ENCODE data around the gene PGR. TPM values are rescaled to one million over a fixed set of nuclear protein-coding genes. Genes with fewer than 3 reads are reported as not detected.

The PGR gene
- total and polyA plus RNA-seq, 4 experiments from 2014 or later, result not detected

GRCh38 chr11:101046947-101047346 is 82.7 kb downstream of the PGR start:
- no peaks in the 10 kb centered on the region for H3K4me1 ChIP-seq (ENCODE audit: insufficient read depth, low read length)
- no peak overlapping the region for H3K4me3 ChIP-seq (ENCODE audit: low read length in 2 of 2)
- H3K27me3 ChIP-seq (ENCODE audit: insufficient read depth, low read length), result no peaks in the 10 kb centered on the region
- no peak for DNase-seq
- ChIA-PET POLR2A (ENCODE audit: partially characterized antibody) (no interaction called here), CTCF (ENCODE audit: partially characterized antibody) (no interaction called here)
- no peak overlapping the region for H3K4me3 Mint-ChIP-seq
- H3K9me3 Mint-ChIP-seq, result peaks cover 0 to 10% (median 2%) of the 10 kb centered on the region in 8 donors
- H3K27ac ChIP-seq (ENCODE audit: low read depth, low read length), result no peak overlapping the region
- H3K27me3 Mint-ChIP-seq, result no peaks in the 10 kb centered on the region
- no peak overlapping the region for H3K27ac Mint-ChIP-seq
- no peaks in the 10 kb centered on the region for H3K4me1 Mint-ChIP-seq
- H3K36me3 ChIP-seq (ENCODE audit: insufficient read depth, low read length), result no peaks in the 10 kb centered on the region
- intact Hi-C loops (cut with micrococcal nuclease), result no loop called here
- no peaks in the 10 kb centered on the region for H3K36me3 Mint-ChIP-seq
- H3K9me3 ChIP-seq (ENCODE audit: control insufficient read depth in 1 of 2, low read length in 2 of 2), result no peaks in the 10 kb centered on the region

DNA sequence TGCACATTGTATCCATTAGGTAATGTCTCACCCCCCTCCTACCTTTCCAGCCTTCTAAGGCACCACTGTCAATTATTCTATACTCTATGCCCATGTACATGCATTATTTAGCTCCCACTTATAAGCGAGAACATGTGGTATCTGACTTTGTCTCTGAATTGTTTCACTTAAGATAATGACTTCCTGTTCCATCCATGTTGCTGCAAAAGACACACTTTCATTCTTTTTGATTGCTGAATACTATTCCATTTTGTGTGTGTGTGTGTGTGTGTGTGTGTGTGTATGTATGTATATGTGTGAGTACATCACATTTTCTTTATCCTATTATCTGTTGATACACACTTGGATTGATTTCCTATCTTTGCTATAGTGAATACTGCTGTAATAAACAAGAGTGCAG is 84.2 kb downstream of the PGR start:
- CTCF ChIA-PET (ENCODE audit: partially characterized antibody), result no interaction called here
- no peaks in the 10 kb centered on the region for H3K36me3 ChIP-seq (ENCODE audit: insufficient read depth, low read length)
- H3K4me3 Mint-ChIP-seq, result no peak overlapping the region

GRCh38 chr11:101043940-101044339 is 85.7 kb downstream of the PGR start:
- Mint-ChIP-seq H3K27ac (no peak overlapping the region), H3K4me1 (no peaks in the 10 kb centered on the region), H3K27me3 (no peaks in the 10 kb centered on the region), H3K9me3 (peaks cover 0 to 8% (median 3%) of the 10 kb centered on the region in 8 donors), H3K4me3 (no peak overlapping the region), H3K36me3 (no peaks in the 10 kb centered on the region)
- no peaks in the 10 kb centered on the region for H3K4me1 ChIP-seq (ENCODE audit: insufficient read depth, low read length)
- POLR2A ChIA-PET (ENCODE audit: partially characterized antibody), result no interaction called here
- DNase-seq, result no peak
- CTCF ChIA-PET (ENCODE audit: partially characterized antibody), result interaction anchor here (0.7 kb wide), 1 partner anchor 328 kb away, joined by 3 read pairs; no protein-coding TSS in a partner anchor
- H3K27me3 ChIP-seq (ENCODE audit: insufficient read depth, low read length), result no peaks in the 10 kb centered on the region
- no peaks in the 10 kb centered on the region for H3K36me3 ChIP-seq (ENCODE audit: insufficient read depth, low read length)
- H3K4me3 ChIP-seq (ENCODE audit: low read length in 2 of 2), result no peak overlapping the region
- H3K9me3 ChIP-seq (ENCODE audit: control insufficient read depth in 1 of 2, low read length in 2 of 2), result no peaks in the 10 kb centered on the region
- no peak overlapping the region for H3K27ac ChIP-seq (ENCODE audit: low read depth, low read length)
- intact Hi-C loops (cut with micrococcal nuclease), result no loop called here

More for the DNA sequence above, 84.2 kb downstream of the PGR start:
- Histone ChIP-seq H3K27me3 (ENCODE audit: insufficient read depth, low read length) (no peaks in the 10 kb centered on the region), H3K4me1 (ENCODE audit: insufficient read depth, low read length) (no peaks in the 10 kb centered on the region), H3K4me3 (ENCODE audit: low read length in 2 of 2) (no peak overlapping the region), H3K9me3 (ENCODE audit: control insufficient read depth in 1 of 2, low read length in 2 of 2) (no peaks in the 10 kb centered on the region), H3K27ac (ENCODE audit: low read depth, low read length) (no peak overlapping the region)
- DNase-seq, result no peak
- intact Hi-C loops (cut with micrococcal nuclease), result no loop called here
- Mint-ChIP-seq H3K27me3 (no peaks in the 10 kb centered on the region), H3K27ac (no peak overlapping the region), H3K36me3 (no peaks in the 10 kb centered on the region), H3K9me3 (peaks cover 0 to 7% (median 3%) of the 10 kb centered on the region in 8 donors), H3K4me1 (no peaks in the 10 kb centered on the region)
- POLR2A ChIA-PET (ENCODE audit: partially characterized antibody), result no interaction called here

- no peak overlapping the region for H3K4me3 ChIP-seq (ENCODE audit: low read length in 2 of 2)
- Mint-ChIP-seq H3K4me3 (no peak overlapping the region), H3K4me1 (no peaks in the 10 kb centered on the region), H3K27me3 (no peaks in the 10 kb centered on the region), H3K9me3 (peaks cover 0 to 7% (median 2%) of the 10 kb centered on the region in 8 donors), H3K27ac (no peak overlapping the region), H3K36me3 (no peaks in the 10 kb centered on the region)
- intact Hi-C loops (cut with micrococcal nuclease), result no loop called here
- DNase-seq, result no peak
- no peaks in the 10 kb centered on the region for H3K9me3 ChIP-seq (ENCODE audit: control insufficient read depth in 1 of 2, low read length in 2 of 2)
- no peaks in the 10 kb centered on the region for H3K27me3 ChIP-seq (ENCODE audit: insufficient read depth, low read length)
- no peak overlapping the region for H3K27ac ChIP-seq (ENCODE audit: low read depth, low read length)
- H3K4me1 ChIP-seq (ENCODE audit: insufficient read depth, low read length), result no peaks in the 10 kb centered on the region
- no peaks in the 10 kb centered on the region for H3K36me3 ChIP-seq (ENCODE audit: insufficient read depth, low read length)
- CTCF ChIA-PET (ENCODE audit: partially characterized antibody), result no interaction called here
- POLR2A ChIA-PET (ENCODE audit: partially characterized antibody), result no interaction called here
Observed at GRCh38 chr11:101035872-101036271, 93.7 kb downstream of the PGR start.

DNA sequence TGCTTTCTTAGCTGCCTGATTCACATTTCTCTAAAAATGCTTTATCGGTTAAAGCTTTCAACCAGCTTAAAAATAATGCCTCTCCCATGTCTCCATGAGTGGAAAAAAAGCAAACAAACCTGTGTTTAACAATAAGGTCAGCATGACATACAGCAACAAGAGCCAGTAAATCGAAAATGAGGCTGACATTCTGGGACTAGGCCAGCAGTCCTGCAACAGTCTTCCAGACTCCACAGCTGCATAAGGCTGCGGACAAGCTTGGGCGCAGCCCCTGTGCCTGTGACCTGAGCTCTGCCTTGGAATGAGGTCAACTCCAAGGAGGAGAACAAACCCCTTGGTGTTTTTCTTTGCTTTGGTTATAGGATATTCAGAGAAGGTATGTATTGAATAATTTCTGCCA is 95.5 kb downstream of the PGR start:
- no peaks in the 10 kb centered on the region for H3K4me1 Mint-ChIP-seq
- no peaks in the 10 kb centered on the region for H3K27me3 Mint-ChIP-seq
- H3K9me3 Mint-ChIP-seq, result peaks cover 0 to 7% (median 2%) of the 10 kb centered on the region in 8 donors
- CTCF ChIA-PET (ENCODE audit: partially characterized antibody), result no interaction called here
- DNase-seq, result no peak
- H3K4me3 Mint-ChIP-seq, result no peak overlapping the region
- Histone ChIP-seq H3K27ac (ENCODE audit: low read depth, low read length) (no peak overlapping the region), H3K36me3 (ENCODE audit: insufficient read depth, low read length) (no peaks in the 10 kb centered on the region), H3K4me3 (ENCODE audit: low read length in 2 of 2) (no peak overlapping the region), H3K9me3 (ENCODE audit: control insufficient read depth in 1 of 2, low read length in 2 of 2) (no peaks in the 10 kb centered on the region), H3K27me3 (ENCODE audit: insufficient read depth, low read length) (no peaks in the 10 kb centered on the region), H3K4me1 (ENCODE audit: insufficient read depth, low read length) (no peaks in the 10 kb centered on the region)
- POLR2A ChIA-PET (ENCODE audit: partially characterized antibody), result no interaction called here
- H3K36me3 Mint-ChIP-seq, result no peaks in the 10 kb centered on the region
- intact Hi-C loops (cut with micrococcal nuclease), result no loop called here
- H3K27ac Mint-ChIP-seq, result no peak overlapping the region

DNA sequence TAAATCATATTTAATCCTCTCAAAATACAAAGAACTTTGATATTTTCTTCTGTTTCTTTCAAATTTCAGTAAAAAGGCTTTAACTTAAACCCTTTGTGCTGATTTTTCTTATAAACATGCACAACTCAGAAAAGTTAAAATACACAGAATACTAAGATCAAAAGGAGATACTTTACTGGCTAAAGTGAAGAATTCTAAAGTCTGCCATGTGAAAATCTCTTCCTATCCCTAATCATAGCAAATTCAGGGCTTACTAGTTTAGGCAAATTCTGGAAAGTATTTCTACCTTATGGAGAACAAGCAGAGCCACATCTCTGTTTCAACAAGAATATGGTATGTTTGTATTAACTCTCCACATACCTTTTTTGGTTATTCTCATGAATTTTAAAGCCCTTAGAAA is 96.6 kb downstream of the PGR start:
- Mint-ChIP-seq H3K9me3 (peaks cover 0 to 7% (median 2%) of the 10 kb centered on the region in 8 donors), H3K27ac (no peak overlapping the region), H3K4me3 (no peak overlapping the region), H3K4me1 (no peaks in the 10 kb centered on the region), H3K36me3 (no peaks in the 10 kb centered on the region), H3K27me3 (no peaks in the 10 kb centered on the region)
- Histone ChIP-seq H3K36me3 (ENCODE audit: insufficient read depth, low read length) (no peaks in the 10 kb centered on the region), H3K27ac (ENCODE audit: low read depth, low read length) (no peak overlapping the region), H3K4me1 (ENCODE audit: insufficient read depth, low read length) (no peaks in the 10 kb centered on the region), H3K9me3 (ENCODE audit: control insufficient read depth in 1 of 2, low read length in 2 of 2) (no peaks in the 10 kb centered on the region), H3K27me3 (ENCODE audit: insufficient read depth, low read length) (no peaks in the 10 kb centered on the region), H3K4me3 (ENCODE audit: low read length in 2 of 2) (no peak overlapping the region)
- no peak for DNase-seq
- intact Hi-C loops (cut with micrococcal nuclease), result no loop called here
- CTCF ChIA-PET (ENCODE audit: partially characterized antibody), result no interaction called here
- POLR2A ChIA-PET (ENCODE audit: partially characterized antibody), result no interaction called here

- intact Hi-C loops (cut with micrococcal nuclease), result no loop called here
- POLR2A ChIA-PET (ENCODE audit: partially characterized antibody), result no interaction called here
- no peaks in the 10 kb centered on the region for H3K27me3 ChIP-seq (ENCODE audit: insufficient read depth, low read length)
- no peaks in the 10 kb centered on the region for H3K27me3 Mint-ChIP-seq
- H3K36me3 ChIP-seq (ENCODE audit: insufficient read depth, low read length), result no peaks in the 10 kb centered on the region
- no peaks in the 10 kb centered on the region for H3K36me3 Mint-ChIP-seq
- no peak overlapping the region for H3K27ac Mint-ChIP-seq
- H3K4me3 ChIP-seq (ENCODE audit: low read length in 2 of 2), result no peak overlapping the region
- H3K9me3 ChIP-seq (ENCODE audit: control insufficient read depth in 1 of 2, low read length in 2 of 2), result no peaks in the 10 kb centered on the region
- no peaks in the 10 kb centered on the region for H3K4me1 ChIP-seq (ENCODE audit: insufficient read depth, low read length)
- no peaks in the 10 kb centered on the region for H3K4me1 Mint-ChIP-seq
- H3K27ac ChIP-seq (ENCODE audit: low read depth, low read length), result no peak overlapping the region
- CTCF ChIA-PET (ENCODE audit: partially characterized antibody), result no interaction called here
- H3K4me3 Mint-ChIP-seq, result no peak overlapping the region
- peaks cover 0 to 7% (median 1%) of the 10 kb centered on the region in 8 donors for H3K9me3 Mint-ChIP-seq
- DNase-seq, result no peak
Observed at GRCh38 chr11:101031713-101032112, 97.9 kb downstream of the PGR start.

- Histone ChIP-seq H3K36me3 (ENCODE audit: insufficient read depth, low read length) (no peaks in the 10 kb centered on the region), H3K27ac (ENCODE audit: low read depth, low read length) (no peak overlapping the region), H3K4me3 (ENCODE audit: low read length in 2 of 2) (no peak overlapping the region), H3K9me3 (ENCODE audit: control insufficient read depth in 1 of 2, low read length in 2 of 2) (no peaks in the 10 kb centered on the region), H3K27me3 (ENCODE audit: insufficient read depth, low read length) (no peaks in the 10 kb centered on the region), H3K4me1 (ENCODE audit: insufficient read depth, low read length) (no peaks in the 10 kb centered on the region)
- ChIA-PET POLR2A (ENCODE audit: partially characterized antibody) (no interaction called here), CTCF (ENCODE audit: partially characterized antibody) (no interaction called here)
- no peak overlapping the region for H3K4me3 Mint-ChIP-seq
- no peaks in the 10 kb centered on the region for H3K27me3 Mint-ChIP-seq
- no peaks in the 10 kb centered on the region for H3K36me3 Mint-ChIP-seq
- peaks cover 0 to 7% (median 1%) of the 10 kb centered on the region in 8 donors for H3K9me3 Mint-ChIP-seq
- no peak for DNase-seq
- H3K27ac Mint-ChIP-seq, result no peak overlapping the region
- no peaks in the 10 kb centered on the region for H3K4me1 Mint-ChIP-seq
- intact Hi-C loops (cut with micrococcal nuclease), result no loop called here
Observed at GRCh38 chr11:101030692-101031091, 98.9 kb downstream of the PGR start.
